Measurements from ENCODE around the gene RHBDF1.

DNA sequence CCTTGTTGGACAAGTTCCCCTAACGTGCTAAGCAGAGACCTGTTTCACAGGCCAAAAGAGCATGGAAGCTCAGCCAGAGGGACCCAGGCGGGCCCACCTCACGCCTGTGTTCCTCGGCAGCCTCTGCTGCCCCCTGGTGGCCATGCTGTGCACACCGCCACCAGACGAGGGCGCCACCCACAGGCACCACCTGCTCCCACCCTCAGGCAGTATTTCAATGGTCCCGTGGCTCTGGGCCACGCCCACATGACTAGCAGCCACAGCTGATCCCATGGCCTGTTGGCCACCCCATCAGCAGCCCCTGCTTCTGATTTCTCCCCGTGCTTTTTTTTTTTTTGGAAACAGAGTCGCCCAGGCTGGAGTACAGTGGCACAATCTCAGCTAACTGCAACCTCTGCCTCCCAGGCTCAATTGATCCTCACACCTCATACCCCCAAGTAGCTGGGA lies 24.5 kb upstream of the RHBDF1 start:
- TF ChIP-seq, protein P1, sequence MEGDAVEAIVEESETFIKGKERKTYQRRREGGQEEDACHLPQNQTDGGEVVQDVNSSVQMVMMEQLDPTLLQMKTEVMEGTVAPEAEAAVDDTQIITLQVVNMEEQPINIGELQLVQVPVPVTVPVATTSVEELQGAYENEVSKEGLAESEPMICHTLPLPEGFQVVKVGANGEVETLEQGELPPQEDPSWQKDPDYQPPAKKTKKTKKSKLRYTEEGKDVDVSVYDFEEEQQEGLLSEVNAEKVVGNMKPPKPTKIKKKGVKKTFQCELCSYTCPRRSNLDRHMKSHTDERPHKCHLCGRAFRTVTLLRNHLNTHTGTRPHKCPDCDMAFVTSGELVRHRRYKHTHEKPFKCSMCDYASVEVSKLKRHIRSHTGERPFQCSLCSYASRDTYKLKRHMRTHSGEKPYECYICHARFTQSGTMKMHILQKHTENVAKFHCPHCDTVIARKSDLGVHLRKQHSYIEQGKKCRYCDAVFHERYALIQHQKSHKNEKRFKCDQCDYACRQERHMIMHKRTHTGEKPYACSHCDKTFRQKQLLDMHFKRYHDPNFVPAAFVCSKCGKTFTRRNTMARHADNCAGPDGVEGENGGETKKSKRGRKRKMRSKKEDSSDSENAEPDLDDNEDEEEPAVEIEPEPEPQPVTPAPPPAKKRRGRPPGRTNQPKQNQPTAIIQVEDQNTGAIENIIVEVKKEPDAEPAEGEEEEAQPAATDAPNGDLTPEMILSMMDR (IDR thresholded peaks at IDR 0.05): peak; percentile 98 to 100 (median 99)
- TF ChIP-seq POLR2AphosphoS5 (IDR thresholded peaks at IDR 0.05): peak; percentile 41 to 84

Data from esophagus muscularis mucosa (tissue), 3 donors.